Ovary (tissue), 9 donors: ENCODE results near the gene SPAG4. TPM values are rescaled to one million over a fixed set of nuclear protein-coding genes. Genes with fewer than 3 reads are reported as not detected.

Experiments
- DNase-seq, 5 donors: peaks; one replicate each; pipeline ENCODE4 v3.0.0-alpha.2; 2019 to 2020
- H3K27ac ChIP-seq, 2 donors: fragments of 200-600 bp; one replicate each; pipeline versions ENCODE4 v1.5.1 to v1.8.0; 2019 to 2022
- H3K27me3 ChIP-seq: fragments of 200-600 bp; one replicate; pipeline ENCODE4 v1.8.0; 2022
- H3K36me3 ChIP-seq: fragments of 200-600 bp; sonication (generic); one replicate; pipeline ENCODE4 v1.5.1; 2019
- H3K4me1 ChIP-seq: one replicate; pipeline ENCODE4 v1.8.1; 2013; ENCODE audit warnings: mild to moderate bottlenecking, moderate library complexity; ENCODE audit not compliant: insufficient read depth
- H3K4me3 ChIP-seq: fragments of 200-600 bp; sonication (generic); one replicate; pipeline ENCODE4 v1.5.1; 2017
- H3K9me3 ChIP-seq, 2 donors: fragments of 200-600 bp in 1 of 2; sonication (generic) in 1 of 2; one replicate each; pipeline versions ENCODE4 v1.5.1 to v1.8.1; 2013 to 2019; ENCODE audit warnings: mild to moderate bottlenecking in 1 of 2, moderate library complexity in 1 of 2
- EP300 ChIP-seq: sonication (generic); formaldehyde crosslinking; IDR thresholded peaks from one replicate; pipeline ENCODE4 v1.6.1; 2017; ENCODE audit warnings: antibody characterized with exemption
- POLR2A ChIP-seq: fragments of 450-650 bp; IDR thresholded peaks from one replicate; pipeline ENCODE4 v1.6.1; 2017; ENCODE audit warnings: antibody characterized with exemption, mild to moderate bottlenecking, moderate library complexity
- WGBS, 3 donors: extraction: QIAGEN DNeasy Blood & Tissue Kit in 1 of 3; methylation state at CpG; one replicate each; pipeline versions ENCODE4 v1.1.5 to v1.1.7; 2013 to 2017; 5-methylcytosine and 5-hydroxymethylcytosine counted together
- intact Hi-C, 4 donors: fragments of 100-400 bp; cut with DNase I; formaldehyde crosslinking; loops; one replicate each; pipeline versions ENCODE4 v1.11.0 to v1.15.1; 2022 to 2023
- polyA plus RNA-seq, 2 donors: library from polyadenylated mRNA; stranded (reverse); fragments of 200-250 nt in 1 of 2; fragments of 350-450 nt in 1 of 2; fragmentation: Illumina TruSeq in 1 of 2; extraction: RNeasy Lipid Tissue Mini Kit (QIAGEN cat#74804) in 1 of 2; gene quantifications; one replicate each; pipeline ENCODE4 v1.2.3, GENCODE V29; 2013 to 2014
- total RNA-seq, 7 donors: library from RNA; depleted of rRNA in 2 of 7; stranded (reverse); fragments of >200 nt in 2 of 7; fragmentation: NEBNext Ultra II Directional in 3 of 7; extraction: Animal tissue kit (Norgen Biotek cat#: 25700) in 3 of 7; gene quantifications; one replicate each; pipeline versions ENCODE4 v1.1.0 to v1.2.4, GENCODE V29; 2016 to 2023
- TF ChIP-seq, protein P1 (sequence below), 3 donors: fragments of 450-650 bp in 2 of 3; fragments of 200-600 bp in 1 of 3; IDR thresholded peaks; one replicate each; pipeline versions ENCODE4 v1.5.1 to v1.8.0; 2016 to 2022; ENCODE audit warnings: antibody characterized with exemption in 3 of 3, mild to moderate bottlenecking in 1 of 3
- donor health status: DM: no; HTN: no; CAD: no; lungs with moderate emphysema.
- donor health status: DM: no; HTN: no; CAD: no.
- donor health status: Bipolar disorder and iron deficiency.
- donor health status: DM: yes; HTN: yes; CAD: no.
- donor health status: DM: no; HTN: no; CAD: no.
- donor health status: DM: yes; HTN: yes; CAD: no.

Gene SPAG4
- total and polyA plus RNA-seq, 9 donors = 1.00 to 12.8 (median 9.6) TPM

DNA sequence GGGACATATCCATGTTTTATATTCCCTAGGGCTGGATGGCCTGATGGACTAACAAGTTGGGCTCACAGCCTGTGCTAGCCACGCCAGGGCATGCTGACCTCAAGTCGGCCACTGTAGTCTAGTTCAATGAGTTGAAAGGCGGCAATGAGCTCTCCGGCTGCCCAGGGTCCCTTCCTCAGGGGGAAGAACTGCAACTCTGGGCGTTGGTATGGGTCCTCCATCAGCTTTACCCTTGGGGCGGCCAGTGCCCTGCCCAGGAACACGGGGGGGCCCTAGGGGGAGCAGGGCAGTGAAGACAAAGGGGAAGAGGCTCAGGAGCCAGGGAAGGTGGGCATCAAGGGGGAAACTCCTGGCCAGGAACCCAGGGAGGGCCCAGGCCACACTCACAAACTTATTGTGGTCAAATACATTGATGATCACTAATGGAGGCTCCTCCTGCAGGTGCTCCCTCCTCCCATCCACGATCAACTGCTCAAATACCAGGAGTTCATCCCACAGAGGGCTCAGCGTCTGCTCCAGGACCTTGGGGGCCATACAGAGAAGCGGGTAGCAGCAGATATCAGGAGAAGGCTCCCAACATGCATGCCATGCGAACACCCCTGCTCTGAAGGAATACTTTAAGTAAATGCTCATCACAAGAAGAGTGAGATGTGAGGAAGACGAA lies 32.8 kb upstream of the SPAG4 start:
- H3K4me1 ChIP-seq = no peaks in the 10 kb centered on the region
- no peak for DNase-seq
- WGBS, 3 donors = 84 to 91% (median 88%) methylated on average over 12 of the region's 12 CpGs
- no peaks in the 10 kb centered on the region for H3K27me3 ChIP-seq
- no peaks in the 10 kb centered on the region for H3K36me3 ChIP-seq
- no peak overlapping the region for H3K27ac ChIP-seq
- no peak for TF ChIP-seq EP300
- TF ChIP-seq POLR2A = no peak
- TF ChIP-seq, protein P1, sequence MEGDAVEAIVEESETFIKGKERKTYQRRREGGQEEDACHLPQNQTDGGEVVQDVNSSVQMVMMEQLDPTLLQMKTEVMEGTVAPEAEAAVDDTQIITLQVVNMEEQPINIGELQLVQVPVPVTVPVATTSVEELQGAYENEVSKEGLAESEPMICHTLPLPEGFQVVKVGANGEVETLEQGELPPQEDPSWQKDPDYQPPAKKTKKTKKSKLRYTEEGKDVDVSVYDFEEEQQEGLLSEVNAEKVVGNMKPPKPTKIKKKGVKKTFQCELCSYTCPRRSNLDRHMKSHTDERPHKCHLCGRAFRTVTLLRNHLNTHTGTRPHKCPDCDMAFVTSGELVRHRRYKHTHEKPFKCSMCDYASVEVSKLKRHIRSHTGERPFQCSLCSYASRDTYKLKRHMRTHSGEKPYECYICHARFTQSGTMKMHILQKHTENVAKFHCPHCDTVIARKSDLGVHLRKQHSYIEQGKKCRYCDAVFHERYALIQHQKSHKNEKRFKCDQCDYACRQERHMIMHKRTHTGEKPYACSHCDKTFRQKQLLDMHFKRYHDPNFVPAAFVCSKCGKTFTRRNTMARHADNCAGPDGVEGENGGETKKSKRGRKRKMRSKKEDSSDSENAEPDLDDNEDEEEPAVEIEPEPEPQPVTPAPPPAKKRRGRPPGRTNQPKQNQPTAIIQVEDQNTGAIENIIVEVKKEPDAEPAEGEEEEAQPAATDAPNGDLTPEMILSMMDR (IDR thresholded peaks at IDR 0.05) = no peak
- H3K4me3 ChIP-seq = no peak overlapping the region
- no peaks in the 10 kb centered on the region for H3K9me3 ChIP-seq
- intact Hi-C loops = no loop called here

DNA sequence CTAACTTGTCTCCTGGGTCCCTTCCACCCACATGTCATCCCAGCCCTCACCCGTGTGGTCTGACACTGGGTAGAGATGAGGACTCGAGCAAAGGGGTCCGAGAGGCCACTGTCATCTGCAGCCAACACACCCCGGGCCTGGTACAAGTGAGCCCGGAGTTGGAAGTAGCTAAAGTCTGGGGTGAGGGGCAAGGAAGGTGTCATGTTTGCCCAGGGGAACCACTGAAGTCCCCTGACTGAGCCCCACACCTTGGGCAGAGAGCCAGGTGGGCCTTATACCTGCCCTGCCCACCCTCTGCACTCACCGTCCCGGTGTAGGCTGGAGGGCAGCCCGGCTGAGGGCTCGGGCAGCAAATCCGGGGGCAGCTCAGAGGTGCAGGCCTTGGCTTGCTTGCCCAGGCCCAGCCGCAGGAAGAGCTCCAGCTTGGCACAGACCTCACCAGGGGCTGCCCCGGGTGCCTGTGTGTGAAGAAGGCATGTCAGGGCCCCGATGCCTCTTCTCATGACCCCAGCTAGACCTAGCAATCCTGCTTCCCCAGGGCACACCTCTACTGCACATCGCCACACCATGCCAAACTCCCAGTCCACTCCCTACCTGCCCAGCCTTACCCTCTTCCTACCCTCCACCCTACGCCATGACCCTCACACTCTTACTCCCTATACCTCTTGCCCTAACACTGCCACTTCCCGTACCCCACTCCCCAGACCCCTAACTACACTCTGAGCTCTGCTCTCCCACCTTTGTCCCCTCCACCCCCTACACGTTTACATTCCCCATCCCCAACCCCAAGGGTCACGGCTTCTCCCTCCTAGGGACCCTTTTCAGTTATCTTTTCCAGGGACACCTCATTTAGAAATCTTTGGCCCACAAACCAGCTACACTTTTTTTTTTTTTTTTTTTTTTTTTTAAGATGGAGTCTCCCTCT lies 31.7 kb upstream of the SPAG4 start:
- WGBS, 3 donors = 84 to 90% (median 85%) methylated on average over 18 of the region's 18 CpGs
- TF ChIP-seq, protein P1 (IDR thresholded peaks at IDR 0.05) = no peak
- TF ChIP-seq EP300 (no peak), POLR2A (no peak)
- H3K4me1 ChIP-seq = no peaks in the 10 kb centered on the region
- no peak overlapping the region for H3K27ac ChIP-seq
- no peak overlapping the region for H3K4me3 ChIP-seq
- no peaks in the 10 kb centered on the region for H3K9me3 ChIP-seq
- DNase-seq = no peak
- intact Hi-C loops = no loop called here
- no peaks in the 10 kb centered on the region for H3K27me3 ChIP-seq
- H3K36me3 ChIP-seq = no peaks in the 10 kb centered on the region

DNA sequence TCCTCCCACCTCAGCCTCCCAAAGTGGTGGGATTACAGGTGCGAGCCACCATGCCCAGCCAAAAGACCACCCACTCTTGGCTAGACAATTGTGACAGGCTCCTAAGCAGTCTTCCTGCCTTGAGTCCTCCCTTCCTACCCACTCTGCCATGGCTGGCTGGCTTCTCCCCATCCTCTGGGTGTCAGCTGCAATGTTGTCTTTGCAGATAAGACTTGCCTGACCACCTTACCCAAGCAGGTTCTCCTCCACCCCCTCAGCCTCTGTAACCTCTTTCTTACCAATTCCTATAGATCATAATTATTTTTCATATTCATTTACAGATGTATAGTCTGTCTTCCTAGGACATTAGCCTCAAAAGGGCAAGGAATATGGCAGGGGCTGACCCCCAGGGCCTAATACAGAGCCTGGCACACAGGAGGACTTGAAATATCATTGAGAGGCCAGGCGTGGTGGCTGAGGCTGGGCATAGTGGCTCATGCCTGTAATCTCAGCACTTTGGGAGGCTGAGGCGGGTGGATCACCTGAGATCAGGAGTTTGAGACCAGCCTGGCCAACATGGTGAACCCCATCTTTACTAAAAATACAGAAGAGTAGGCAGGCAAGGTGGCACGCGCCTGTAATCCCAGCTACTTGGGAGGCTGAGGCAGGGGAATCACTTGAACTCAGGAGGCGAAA lies 28.7 kb upstream of the SPAG4 start:
- Histone ChIP-seq H3K4me1 (no peaks in the 10 kb centered on the region), H3K36me3 (no peaks in the 10 kb centered on the region), H3K27me3 (no peaks in the 10 kb centered on the region), H3K4me3 (no peak overlapping the region), H3K9me3 (no peaks in the 10 kb centered on the region), H3K27ac (no peak overlapping the region)
- TF ChIP-seq POLR2A = no peak
- TF ChIP-seq EP300 = no peak
- TF ChIP-seq, protein P1 (IDR thresholded peaks at IDR 0.05) = no peak
- no peak for DNase-seq
- intact Hi-C loops = no loop called here
- WGBS, 3 donors = 93 to 97% (median 95%) methylated on average over 6 of the region's 6 CpGs

DNA sequence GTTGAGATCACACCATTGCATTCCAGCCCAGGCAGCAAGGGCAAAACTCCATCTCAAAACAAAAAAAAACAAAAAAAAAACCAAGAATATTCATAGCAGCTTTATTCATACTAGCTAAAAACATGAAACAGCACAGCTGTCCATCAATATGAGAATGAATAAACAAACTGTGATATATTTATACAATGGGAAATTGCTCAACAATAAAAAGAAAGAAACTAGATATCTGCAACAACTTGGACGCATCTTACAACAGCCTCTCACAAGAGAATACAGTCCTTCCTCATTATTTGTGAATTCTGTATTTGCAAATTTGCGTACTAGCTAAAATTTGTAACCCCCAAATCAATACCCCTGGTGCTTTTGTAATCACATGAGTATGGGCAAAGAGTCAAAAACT lies 28.2 kb upstream of the SPAG4 start:
- DNase-seq = no peak
- Histone ChIP-seq H3K27me3 (no peaks in the 10 kb centered on the region), H3K36me3 (no peaks in the 10 kb centered on the region), H3K9me3 (no peaks in the 10 kb centered on the region), H3K4me3 (no peak overlapping the region), H3K4me1 (no peaks in the 10 kb centered on the region), H3K27ac (no peak overlapping the region)
- WGBS, 3 donors = 80 to 88% (median 84%) methylated on average over 2 of the region's 2 CpGs
- TF ChIP-seq, protein P1 (IDR thresholded peaks at IDR 0.05) = no peak
- no peak for TF ChIP-seq EP300
- TF ChIP-seq POLR2A = no peak
- intact Hi-C loops = no loop called here
